ENCODE data around the gene TAS2R30.

The TAS2R30 gene

GRCh38 chr12:11171969-11172675 lies 37.7 kb upstream of the TAS2R30 start:
- TF ChIP-seq SIN3A (IDR thresholded peaks at IDR 0.05; ENCODE audit: borderline replicate concordance, insufficient read depth, low read length) (no peak), POLR2AphosphoS5 (IDR thresholded peaks at IDR 0.05; ENCODE audit: low read depth, low read length) (no peak), FOXP2 (optimal IDR thresholded peaks at IDR 0.05; ENCODE audit: borderline replicate concordance, extremely low read depth, extremely low read length, insufficient read depth) (no peak), TAF1 (IDR thresholded peaks at IDR 0.05; ENCODE audit: borderline replicate concordance, insufficient read depth, low read length) (no peak)
- TF ChIP-seq, protein P1, sequence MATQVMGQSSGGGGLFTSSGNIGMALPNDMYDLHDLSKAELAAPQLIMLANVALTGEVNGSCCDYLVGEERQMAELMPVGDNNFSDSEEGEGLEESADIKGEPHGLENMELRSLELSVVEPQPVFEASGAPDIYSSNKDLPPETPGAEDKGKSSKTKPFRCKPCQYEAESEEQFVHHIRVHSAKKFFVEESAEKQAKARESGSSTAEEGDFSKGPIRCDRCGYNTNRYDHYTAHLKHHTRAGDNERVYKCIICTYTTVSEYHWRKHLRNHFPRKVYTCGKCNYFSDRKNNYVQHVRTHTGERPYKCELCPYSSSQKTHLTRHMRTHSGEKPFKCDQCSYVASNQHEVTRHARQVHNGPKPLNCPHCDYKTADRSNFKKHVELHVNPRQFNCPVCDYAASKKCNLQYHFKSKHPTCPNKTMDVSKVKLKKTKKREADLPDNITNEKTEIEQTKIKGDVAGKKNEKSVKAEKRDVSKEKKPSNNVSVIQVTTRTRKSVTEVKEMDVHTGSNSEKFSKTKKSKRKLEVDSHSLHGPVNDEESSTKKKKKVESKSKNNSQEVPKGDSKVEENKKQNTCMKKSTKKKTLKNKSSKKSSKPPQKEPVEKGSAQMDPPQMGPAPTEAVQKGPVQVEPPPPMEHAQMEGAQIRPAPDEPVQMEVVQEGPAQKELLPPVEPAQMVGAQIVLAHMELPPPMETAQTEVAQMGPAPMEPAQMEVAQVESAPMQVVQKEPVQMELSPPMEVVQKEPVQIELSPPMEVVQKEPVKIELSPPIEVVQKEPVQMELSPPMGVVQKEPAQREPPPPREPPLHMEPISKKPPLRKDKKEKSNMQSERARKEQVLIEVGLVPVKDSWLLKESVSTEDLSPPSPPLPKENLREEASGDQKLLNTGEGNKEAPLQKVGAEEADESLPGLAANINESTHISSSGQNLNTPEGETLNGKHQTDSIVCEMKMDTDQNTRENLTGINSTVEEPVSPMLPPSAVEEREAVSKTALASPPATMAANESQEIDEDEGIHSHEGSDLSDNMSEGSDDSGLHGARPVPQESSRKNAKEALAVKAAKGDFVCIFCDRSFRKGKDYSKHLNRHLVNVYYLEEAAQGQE (IDR thresholded peaks at IDR 0.05; ENCODE audit: insufficient read depth in 1 of 2, low read depth in 2 of 2, low read length in 2 of 2), result no peak

GRCh38 chr12:11171145-11171968 lies 36.9 kb upstream of the TAS2R30 start, which contains the start of gene SMIM10L1:
Gene SMIM10L1 (plus strand): TSS chr12:11171194. CDS start chr12:11171357, 163 bp downstream.
- TF ChIP-seq, protein P1 (IDR thresholded peaks at IDR 0.05; ENCODE audit: insufficient read depth in 1 of 2, low read depth in 2 of 2, low read length in 2 of 2), result peak in 1 of 2 experiments; percentile 14; a peak in 1 of 4 replicates
- TF ChIP-seq POLR2AphosphoS5 (IDR thresholded peaks at IDR 0.05; ENCODE audit: low read depth, low read length) (peak; percentile 95), TAF1 (IDR thresholded peaks at IDR 0.05; ENCODE audit: borderline replicate concordance, insufficient read depth, low read length) (peak; percentile 63), FOXP2 (optimal IDR thresholded peaks at IDR 0.05; ENCODE audit: borderline replicate concordance, extremely low read depth, extremely low read length, insufficient read depth) (peak; percentile 30), SIN3A (IDR thresholded peaks at IDR 0.05; ENCODE audit: borderline replicate concordance, insufficient read depth, low read length) (peak; percentile 53; the same call in 1 of the 2 replicates)

DNA sequence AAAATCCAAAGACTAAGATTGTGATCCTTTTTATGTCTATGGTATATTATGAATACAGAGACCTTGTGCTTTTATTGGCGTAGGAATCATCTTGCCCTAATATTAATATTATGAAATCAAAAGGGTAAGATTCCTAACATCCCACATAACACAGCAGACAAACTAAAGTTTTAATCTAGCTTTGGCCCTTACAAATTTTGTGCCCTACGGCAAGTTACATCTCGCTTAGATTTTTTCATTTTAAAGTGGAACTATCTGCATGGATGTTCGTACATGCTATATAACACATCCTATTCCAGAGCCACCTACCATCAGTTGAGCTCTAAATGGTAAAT lies 36.3 kb upstream of the TAS2R30 start:
- TF ChIP-seq, protein P1 (IDR thresholded peaks at IDR 0.05; ENCODE audit: insufficient read depth in 1 of 2, low read depth in 2 of 2, low read length in 2 of 2), result no peak
- TF ChIP-seq TAF1 (IDR thresholded peaks at IDR 0.05; ENCODE audit: borderline replicate concordance, insufficient read depth, low read length), result no peak
- TF ChIP-seq FOXP2 (optimal IDR thresholded peaks at IDR 0.05; ENCODE audit: borderline replicate concordance, extremely low read depth, extremely low read length, insufficient read depth), result no peak
- TF ChIP-seq POLR2AphosphoS5 (IDR thresholded peaks at IDR 0.05; ENCODE audit: low read depth, low read length), result no peak
- TF ChIP-seq SIN3A (IDR thresholded peaks at IDR 0.05; ENCODE audit: borderline replicate concordance, insufficient read depth, low read length), result no peak

DNA sequence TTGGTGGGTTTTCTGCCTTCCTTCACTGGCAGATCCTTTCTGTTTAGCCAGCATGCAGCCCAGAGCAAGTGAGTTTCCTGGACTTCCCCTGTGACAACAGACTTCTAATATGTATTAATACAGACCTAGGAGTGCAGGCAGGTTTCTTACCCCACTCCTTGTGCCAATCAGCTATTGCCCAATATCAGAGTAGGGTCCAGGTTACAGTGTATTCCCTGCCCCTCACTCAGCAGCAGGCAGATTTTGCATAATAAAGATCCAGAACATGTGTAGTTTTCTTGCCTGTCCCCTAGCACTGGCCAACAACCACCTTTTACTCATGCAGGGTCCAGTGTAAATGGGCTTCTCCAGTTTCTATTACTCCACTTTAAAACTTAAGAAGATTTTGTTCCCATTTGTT lies 31.9 kb upstream of the TAS2R30 start:
- TF ChIP-seq TAF1 (IDR thresholded peaks at IDR 0.05; ENCODE audit: borderline replicate concordance, insufficient read depth, low read length) (no peak), SIN3A (IDR thresholded peaks at IDR 0.05; ENCODE audit: borderline replicate concordance, insufficient read depth, low read length) (no peak), POLR2AphosphoS5 (IDR thresholded peaks at IDR 0.05; ENCODE audit: low read depth, low read length) (no peak), FOXP2 (optimal IDR thresholded peaks at IDR 0.05; ENCODE audit: borderline replicate concordance, extremely low read depth, extremely low read length, insufficient read depth) (no peak)
- TF ChIP-seq, protein P1 (IDR thresholded peaks at IDR 0.05; ENCODE audit: insufficient read depth in 1 of 2, low read depth in 2 of 2, low read length in 2 of 2), result no peak
